PC-9 (cell line): ENCODE measurements around the gene TLR6.

Source experiments
- EZH2 ChIP-seq: fragments of 200-600 bp; sonication (generic); IDR thresholded peaks from 2 replicates; pipeline ENCODE4 v1.8.0; 2017; ENCODE audit warnings: antibody characterized with exemption, low read depth
- TF ChIP-seq, protein P1 (sequence below): fragments of 200-600 bp; sonication (generic); conservative IDR thresholded peaks from 2 replicates; pipeline ENCODE4 v1.6.1; 2017; ENCODE audit warnings: mixed run types, antibody characterized with exemption, mild to moderate bottlenecking, moderate library complexity

DNA sequence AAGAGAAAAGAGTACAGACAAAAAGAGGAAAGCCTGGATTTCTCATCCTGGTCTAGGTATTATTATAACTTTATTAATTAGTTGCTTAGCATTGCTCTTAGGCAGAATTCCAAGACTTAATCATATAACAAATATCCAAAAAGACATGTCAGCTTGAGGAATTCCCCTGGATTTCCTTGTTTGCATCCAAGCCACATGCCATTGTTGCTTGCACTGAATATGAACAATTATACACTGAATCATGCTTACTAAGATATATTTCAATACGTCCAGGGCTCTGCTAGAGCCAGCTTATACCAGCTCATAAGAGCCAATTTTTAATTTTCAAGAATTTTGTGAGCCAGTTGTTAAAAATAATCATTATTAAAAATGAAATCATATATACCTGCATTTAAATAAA lies 68.3 kb downstream of the TLR6 start:
- TF ChIP-seq, protein P1, sequence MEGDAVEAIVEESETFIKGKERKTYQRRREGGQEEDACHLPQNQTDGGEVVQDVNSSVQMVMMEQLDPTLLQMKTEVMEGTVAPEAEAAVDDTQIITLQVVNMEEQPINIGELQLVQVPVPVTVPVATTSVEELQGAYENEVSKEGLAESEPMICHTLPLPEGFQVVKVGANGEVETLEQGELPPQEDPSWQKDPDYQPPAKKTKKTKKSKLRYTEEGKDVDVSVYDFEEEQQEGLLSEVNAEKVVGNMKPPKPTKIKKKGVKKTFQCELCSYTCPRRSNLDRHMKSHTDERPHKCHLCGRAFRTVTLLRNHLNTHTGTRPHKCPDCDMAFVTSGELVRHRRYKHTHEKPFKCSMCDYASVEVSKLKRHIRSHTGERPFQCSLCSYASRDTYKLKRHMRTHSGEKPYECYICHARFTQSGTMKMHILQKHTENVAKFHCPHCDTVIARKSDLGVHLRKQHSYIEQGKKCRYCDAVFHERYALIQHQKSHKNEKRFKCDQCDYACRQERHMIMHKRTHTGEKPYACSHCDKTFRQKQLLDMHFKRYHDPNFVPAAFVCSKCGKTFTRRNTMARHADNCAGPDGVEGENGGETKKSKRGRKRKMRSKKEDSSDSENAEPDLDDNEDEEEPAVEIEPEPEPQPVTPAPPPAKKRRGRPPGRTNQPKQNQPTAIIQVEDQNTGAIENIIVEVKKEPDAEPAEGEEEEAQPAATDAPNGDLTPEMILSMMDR, result no peak
- no peak for TF ChIP-seq EZH2
